ENCODE measurements around the gene PKP1.

The PKP1 gene

DNA sequence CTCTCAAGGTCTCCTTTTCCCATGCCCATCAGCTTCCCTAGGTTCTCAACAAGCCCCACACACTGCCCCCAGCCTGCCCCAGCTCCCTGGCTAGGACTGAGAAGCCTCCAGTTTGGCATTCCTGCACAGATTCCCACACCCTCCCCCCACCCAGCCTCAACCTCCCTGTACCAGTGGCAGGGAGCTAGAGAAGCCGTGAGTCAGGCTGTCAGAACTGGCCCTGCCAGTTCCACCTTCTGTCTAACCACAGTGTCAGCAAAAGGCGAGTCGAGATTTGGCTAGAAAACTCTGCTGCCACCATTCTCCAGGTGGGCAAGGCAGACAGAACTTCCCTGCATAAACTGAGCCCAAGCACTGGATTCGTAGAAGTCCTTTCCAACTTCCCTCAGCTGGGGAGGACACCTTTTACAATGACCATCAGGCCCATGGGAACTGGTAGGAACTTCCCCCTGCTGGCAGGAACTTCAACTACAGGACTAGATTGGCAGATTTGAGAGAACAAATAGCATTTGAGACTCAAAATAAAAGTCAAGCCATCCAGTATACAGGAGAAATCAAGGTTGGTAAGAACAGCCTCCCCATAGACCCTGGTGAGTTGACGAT, 63.1 kb downstream of the PKP1 start:
- H3K27ac ChIP-seq (ENCODE audit: extremely low read depth, low read depth, low read length), result no peak overlapping the region
- H3K9me3 ChIP-seq (ENCODE audit: control insufficient read depth, insufficient read depth, low read depth, low read length), result no peaks in the 10 kb centered on the region
- TF ChIP-seq ZNF654 (tag by site-specific recombination; IDR thresholded peaks at IDR 0.05; ENCODE audit: low read depth) (peak; percentile 13; the same call in 1 of the 2 replicates), GLIS1 (tag by site-specific recombination; IDR thresholded peaks at IDR 0.05) (no peak), ZNF544 (tag by site-specific recombination; IDR thresholded peaks at IDR 0.05) (no peak), ZNF623 (tag by site-specific recombination; IDR thresholded peaks at IDR 0.05) (no peak), KLF1 (tag by site-specific recombination; IDR thresholded peaks at IDR 0.05) (no peak), ZNF239 (tag by site-specific recombination; IDR thresholded peaks at IDR 0.05) (no peak)
- TF ChIP-seq, protein P1, sequence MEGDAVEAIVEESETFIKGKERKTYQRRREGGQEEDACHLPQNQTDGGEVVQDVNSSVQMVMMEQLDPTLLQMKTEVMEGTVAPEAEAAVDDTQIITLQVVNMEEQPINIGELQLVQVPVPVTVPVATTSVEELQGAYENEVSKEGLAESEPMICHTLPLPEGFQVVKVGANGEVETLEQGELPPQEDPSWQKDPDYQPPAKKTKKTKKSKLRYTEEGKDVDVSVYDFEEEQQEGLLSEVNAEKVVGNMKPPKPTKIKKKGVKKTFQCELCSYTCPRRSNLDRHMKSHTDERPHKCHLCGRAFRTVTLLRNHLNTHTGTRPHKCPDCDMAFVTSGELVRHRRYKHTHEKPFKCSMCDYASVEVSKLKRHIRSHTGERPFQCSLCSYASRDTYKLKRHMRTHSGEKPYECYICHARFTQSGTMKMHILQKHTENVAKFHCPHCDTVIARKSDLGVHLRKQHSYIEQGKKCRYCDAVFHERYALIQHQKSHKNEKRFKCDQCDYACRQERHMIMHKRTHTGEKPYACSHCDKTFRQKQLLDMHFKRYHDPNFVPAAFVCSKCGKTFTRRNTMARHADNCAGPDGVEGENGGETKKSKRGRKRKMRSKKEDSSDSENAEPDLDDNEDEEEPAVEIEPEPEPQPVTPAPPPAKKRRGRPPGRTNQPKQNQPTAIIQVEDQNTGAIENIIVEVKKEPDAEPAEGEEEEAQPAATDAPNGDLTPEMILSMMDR (tag by site-specific recombination; IDR thresholded peaks at IDR 0.05), result 0 out of 2 replicates have a peak, but pooled peaks have one; percentile 20
- TF ChIP-seq, protein P2, sequence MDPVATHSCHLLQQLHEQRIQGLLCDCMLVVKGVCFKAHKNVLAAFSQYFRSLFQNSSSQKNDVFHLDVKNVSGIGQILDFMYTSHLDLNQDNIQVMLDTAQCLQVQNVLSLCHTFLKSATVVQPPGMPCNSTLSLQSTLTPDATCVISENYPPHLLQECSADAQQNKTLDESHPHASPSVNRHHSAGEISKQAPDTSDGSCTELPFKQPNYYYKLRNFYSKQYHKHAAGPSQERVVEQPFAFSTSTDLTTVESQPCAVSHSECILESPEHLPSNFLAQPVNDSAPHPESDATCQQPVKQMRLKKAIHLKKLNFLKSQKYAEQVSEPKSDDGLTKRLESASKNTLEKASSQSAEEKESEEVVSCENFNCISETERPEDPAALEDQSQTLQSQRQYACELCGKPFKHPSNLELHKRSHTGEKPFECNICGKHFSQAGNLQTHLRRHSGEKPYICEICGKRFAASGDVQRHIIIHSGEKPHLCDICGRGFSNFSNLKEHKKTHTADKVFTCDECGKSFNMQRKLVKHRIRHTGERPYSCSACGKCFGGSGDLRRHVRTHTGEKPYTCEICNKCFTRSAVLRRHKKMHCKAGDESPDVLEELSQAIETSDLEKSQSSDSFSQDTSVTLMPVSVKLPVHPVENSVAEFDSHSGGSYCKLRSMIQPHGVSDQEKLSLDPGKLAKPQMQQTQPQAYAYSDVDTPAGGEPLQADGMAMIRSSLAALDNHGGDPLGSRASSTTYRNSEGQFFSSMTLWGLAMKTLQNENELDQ (tag by site-specific recombination; IDR thresholded peaks at IDR 0.05; ENCODE audit: low read depth), result no peak
- H3K4me1 ChIP-seq (ENCODE audit: control insufficient read depth, insufficient read depth, low read length), result no peaks in the 10 kb centered on the region
- ChIA-PET POLR2A (interaction anchor here (0.7 to 0.9 kb wide), 2 partner anchors 15 to 42 kb away, joined by 3 read pairs; no protein-coding TSS in a partner anchor), CTCF (interaction anchor here (0.6 to 4.8 kb wide), 27 partner anchors 10 to 363 kb away, joined by 3 to 70 read pairs (median 4); partner anchors contain the start of gene PKP1)
- no peak overlapping the region for H3K4me3 ChIP-seq (ENCODE audit: low read depth, low read length)
- no peaks in the 10 kb centered on the region for H3K36me3 ChIP-seq (ENCODE audit: control insufficient read depth in 2 of 2, insufficient read depth in 1 of 2, low read length in 2 of 2)

DNA sequence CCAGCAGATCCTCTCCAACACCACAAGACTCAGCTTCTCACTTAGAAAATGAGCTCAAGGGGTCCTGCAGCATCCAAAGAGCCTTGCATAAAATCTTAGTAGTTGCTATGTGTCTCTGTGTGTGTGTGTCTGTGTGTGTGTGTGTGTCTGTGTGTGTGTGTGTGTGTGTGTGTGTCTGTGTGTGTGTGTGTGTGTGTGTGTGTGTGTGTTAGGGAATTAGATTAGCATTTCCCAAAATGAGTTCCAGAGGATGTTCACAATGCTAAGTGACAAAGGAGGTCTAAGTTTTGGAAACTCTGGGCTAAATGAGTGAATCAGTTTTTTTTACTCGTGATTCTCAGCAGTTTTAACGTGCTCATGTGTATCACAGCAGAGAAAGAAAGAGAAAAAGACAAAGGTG, 63.7 kb downstream of the PKP1 start:
- POLR2A ChIA-PET, result interaction anchor here (0.9 kb wide), 1 partner anchor 15 kb away, joined by 3 read pairs; no protein-coding TSS in a partner anchor
- H3K4me1 ChIP-seq (ENCODE audit: control insufficient read depth, insufficient read depth, low read length), result no peaks in the 10 kb centered on the region
- TF ChIP-seq, protein P3, sequence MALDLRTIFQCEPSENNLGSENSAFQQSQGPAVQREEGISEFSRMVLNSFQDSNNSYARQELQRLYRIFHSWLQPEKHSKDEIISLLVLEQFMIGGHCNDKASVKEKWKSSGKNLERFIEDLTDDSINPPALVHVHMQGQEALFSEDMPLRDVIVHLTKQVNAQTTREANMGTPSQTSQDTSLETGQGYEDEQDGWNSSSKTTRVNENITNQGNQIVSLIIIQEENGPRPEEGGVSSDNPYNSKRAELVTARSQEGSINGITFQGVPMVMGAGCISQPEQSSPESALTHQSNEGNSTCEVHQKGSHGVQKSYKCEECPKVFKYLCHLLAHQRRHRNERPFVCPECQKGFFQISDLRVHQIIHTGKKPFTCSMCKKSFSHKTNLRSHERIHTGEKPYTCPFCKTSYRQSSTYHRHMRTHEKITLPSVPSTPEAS (tag by site-specific recombination; IDR thresholded peaks at IDR 0.05), result peak; percentile 91
- no peak for TF ChIP-seq ZSCAN16 (tag by site-specific recombination; IDR thresholded peaks at IDR 0.05)
- H3K9me3 ChIP-seq (ENCODE audit: control insufficient read depth, insufficient read depth, low read depth, low read length), result no peaks in the 10 kb centered on the region
- no peak overlapping the region for H3K4me3 ChIP-seq (ENCODE audit: low read depth, low read length)
- no peaks in the 10 kb centered on the region for H3K36me3 ChIP-seq (ENCODE audit: control insufficient read depth in 2 of 2, insufficient read depth in 1 of 2, low read length in 2 of 2)
- H3K27ac ChIP-seq (ENCODE audit: extremely low read depth, low read depth, low read length), result no peak overlapping the region
- CTCF ChIA-PET, result interaction anchor here (0.6 to 4.8 kb wide), 29 partner anchors 9 to 364 kb away, joined by 3 to 70 read pairs (median 5); partner anchors contain the start of gene PKP1

DNA sequence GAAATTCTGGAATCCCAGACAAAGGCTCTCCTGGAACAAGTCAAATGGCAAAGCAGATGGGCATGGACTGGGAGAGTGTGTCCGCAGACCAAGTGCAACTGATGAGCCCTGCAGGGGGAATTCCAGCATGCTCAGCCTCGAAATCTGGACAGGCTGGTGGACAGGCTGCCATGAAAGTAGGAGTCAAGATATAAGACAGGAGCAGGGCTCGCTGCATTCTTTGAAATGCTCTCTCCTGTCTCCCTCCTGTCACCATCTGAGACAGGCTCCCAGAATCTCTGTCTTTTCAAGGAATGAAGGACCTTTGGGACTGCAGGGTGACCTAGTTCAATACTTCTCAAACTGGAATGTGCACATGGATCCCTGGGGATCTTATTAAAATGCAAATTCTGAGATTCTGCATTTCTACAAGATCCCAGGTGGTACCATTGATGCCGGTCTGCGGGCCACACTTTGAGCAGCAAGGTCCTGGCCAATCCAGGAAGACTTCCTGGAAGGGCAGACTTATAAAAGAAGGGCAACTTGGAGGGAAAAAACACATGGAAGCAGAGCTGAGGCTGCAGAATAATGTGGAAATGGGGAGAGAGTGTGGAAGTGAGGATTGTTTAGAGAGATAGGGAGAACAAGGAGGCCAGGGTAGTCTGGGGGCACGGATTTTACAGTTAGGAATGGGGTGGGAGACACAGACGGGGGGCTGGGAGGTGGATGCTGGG, 64.3 kb downstream of the PKP1 start:
- no peaks in the 10 kb centered on the region for H3K9me3 ChIP-seq (ENCODE audit: control insufficient read depth, insufficient read depth, low read depth, low read length)
- H3K36me3 ChIP-seq (ENCODE audit: control insufficient read depth in 2 of 2, insufficient read depth in 1 of 2, low read length in 2 of 2), result no peaks in the 10 kb centered on the region
- H3K4me1 ChIP-seq (ENCODE audit: control insufficient read depth, insufficient read depth, low read length), result no peaks in the 10 kb centered on the region
- H3K4me3 ChIP-seq (ENCODE audit: low read depth, low read length), result no peak overlapping the region
- H3K27ac ChIP-seq (ENCODE audit: extremely low read depth, low read depth, low read length), result no peak overlapping the region
- ChIA-PET CTCF (interaction anchor here (0.6 to 4.8 kb wide), 36 partner anchors 8 to 365 kb away, joined by 3 to 70 read pairs (median 4); no protein-coding TSS in a partner anchor), POLR2A (no interaction called here)
- TF ChIP-seq ZNF777 (tag by site-specific recombination; IDR thresholded peaks at IDR 0.05; ENCODE audit: borderline replicate concordance) (no peak), ZNF248 (tag by site-specific recombination; IDR thresholded peaks at IDR 0.05) (no peak), KLF9 (tag by site-specific recombination; IDR thresholded peaks at IDR 0.05; ENCODE audit: low read depth) (no peak), ZNF600 (tag by site-specific recombination; IDR thresholded peaks at IDR 0.05) (no peak), MEIS1 (CRISPR knock-in tag; IDR thresholded peaks at IDR 0.05; ENCODE audit: borderline replicate concordance) (no peak), ZNF791 (tag by site-specific recombination; IDR thresholded peaks at IDR 0.05) (no peak), ZNF664 (tag by site-specific recombination; IDR thresholded peaks at IDR 0.05) (no peak), ZNF133 (tag by site-specific recombination; IDR thresholded peaks at IDR 0.05) (no peak), ZNF843 (tag by site-specific recombination; IDR thresholded peaks at IDR 0.05) (no peak), ZNF112 (tag by site-specific recombination; IDR thresholded peaks at IDR 0.05) (no peak), ZNF239 (tag by site-specific recombination; IDR thresholded peaks at IDR 0.05) (no peak), FEZF1 (tag by site-specific recombination; IDR thresholded peaks at IDR 0.05) (no peak), REPIN1 (tag by site-specific recombination; IDR thresholded peaks at IDR 0.05; ENCODE audit: low read depth) (no peak)

Data from HEK293 (cell line).